Right lobe of liver (tissue), 4 donors: Measurements from ENCODE around the gene MYOM1.

ENCODE experiments used
- POLR2A ChIP-seq: fragments of 450-650 bp; IDR thresholded peaks from one replicate; pipeline ENCODE4 v1.6.1; 2017; ENCODE audit warnings: antibody characterized with exemption, mild to moderate bottlenecking
- TF ChIP-seq, protein P1 (sequence below), 4 donors: fragments of 200-600 bp in 3 of 4; fragments of 450-650 bp in 1 of 4; IDR thresholded peaks; one replicate each; pipeline versions ENCODE4 v1.5.1 to v1.8.0; 2016 to 2022; ENCODE audit warnings: antibody characterized with exemption in 4 of 4, mild to moderate bottlenecking in 2 of 4
- donor health status: DM: no; HTN: no; CAD: no.
- donor health status: DM: no; HTN: no; CAD: no.
- donor health status: DM: no; HTN: yes; CAD: no.

DNA sequence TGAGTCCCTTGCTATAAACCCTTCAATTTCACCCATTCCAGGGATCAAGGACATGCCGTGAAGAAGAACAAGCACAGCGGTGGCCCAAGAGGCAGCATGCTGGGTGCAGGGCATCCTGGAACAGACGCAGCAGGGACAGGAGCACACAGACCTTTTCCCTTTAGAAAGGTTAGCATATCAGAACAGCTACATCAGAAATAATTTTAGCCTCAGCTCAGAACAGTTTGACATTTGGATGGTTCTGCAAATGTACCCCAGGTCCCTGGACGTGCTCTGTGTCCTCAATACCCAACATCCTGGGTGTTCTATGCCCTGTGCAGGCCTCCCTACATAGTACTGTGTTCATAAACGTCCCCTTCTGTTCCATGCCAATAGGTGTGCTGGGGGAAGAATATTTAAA is 80.4 kb downstream of the MYOM1 start:
- TF ChIP-seq, protein P1, sequence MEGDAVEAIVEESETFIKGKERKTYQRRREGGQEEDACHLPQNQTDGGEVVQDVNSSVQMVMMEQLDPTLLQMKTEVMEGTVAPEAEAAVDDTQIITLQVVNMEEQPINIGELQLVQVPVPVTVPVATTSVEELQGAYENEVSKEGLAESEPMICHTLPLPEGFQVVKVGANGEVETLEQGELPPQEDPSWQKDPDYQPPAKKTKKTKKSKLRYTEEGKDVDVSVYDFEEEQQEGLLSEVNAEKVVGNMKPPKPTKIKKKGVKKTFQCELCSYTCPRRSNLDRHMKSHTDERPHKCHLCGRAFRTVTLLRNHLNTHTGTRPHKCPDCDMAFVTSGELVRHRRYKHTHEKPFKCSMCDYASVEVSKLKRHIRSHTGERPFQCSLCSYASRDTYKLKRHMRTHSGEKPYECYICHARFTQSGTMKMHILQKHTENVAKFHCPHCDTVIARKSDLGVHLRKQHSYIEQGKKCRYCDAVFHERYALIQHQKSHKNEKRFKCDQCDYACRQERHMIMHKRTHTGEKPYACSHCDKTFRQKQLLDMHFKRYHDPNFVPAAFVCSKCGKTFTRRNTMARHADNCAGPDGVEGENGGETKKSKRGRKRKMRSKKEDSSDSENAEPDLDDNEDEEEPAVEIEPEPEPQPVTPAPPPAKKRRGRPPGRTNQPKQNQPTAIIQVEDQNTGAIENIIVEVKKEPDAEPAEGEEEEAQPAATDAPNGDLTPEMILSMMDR (IDR thresholded peaks at IDR 0.05), result no peak
- no peak for TF ChIP-seq POLR2A
